PC-3 (cell line): ENCODE data around the gene URM1.

Experiments
- CTCF ChIP-seq: fragments of 300-600 bp; sonication (generic); conservative IDR thresholded peaks from 2 replicates; pipeline ENCODE4 v1.5.1; 2017; ENCODE audit warnings: antibody characterized with exemption, low read depth, mild to moderate bottlenecking, low read length
- EZH2 ChIP-seq: fragments of 300-600 bp; sonication (generic); IDR thresholded peaks from one replicate; pipeline ENCODE4 v1.6.1; 2017; ENCODE audit warnings: antibody characterized with exemption, mild to moderate bottlenecking, low read length; ENCODE audit not compliant: unreplicated experiment
- EZH2phosphoT487 ChIP-seq: fragments of 300-600 bp; sonication (generic); IDR thresholded peaks from 2 replicates; pipeline ENCODE4 v1.6.1; 2018; ENCODE audit warnings: mild to moderate bottlenecking, antibody characterized with exemption, low read length, borderline replicate concordance

DNA sequence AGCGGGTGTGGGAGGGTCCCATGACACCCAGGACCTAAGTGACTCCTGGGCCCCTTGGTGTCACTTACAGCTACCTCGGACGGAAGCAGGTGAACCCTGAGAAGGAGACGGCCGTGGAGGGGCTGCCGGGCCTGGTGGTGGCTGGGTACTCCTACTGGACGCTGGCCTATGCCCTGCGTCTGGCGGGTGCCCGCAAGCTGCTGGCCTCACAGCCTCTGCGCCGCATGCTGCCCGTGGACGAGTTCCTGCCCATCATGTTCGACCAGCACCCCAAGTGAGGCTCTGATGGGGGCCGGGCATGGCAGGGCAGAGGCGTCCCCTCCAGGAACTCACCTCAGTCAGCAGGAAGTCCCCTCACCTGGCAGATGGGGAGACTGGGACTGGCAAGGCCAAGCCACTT is 63.2 kb downstream of the URM1 start:
- TF ChIP-seq CTCF: no peak
- no peak for TF ChIP-seq EZH2
- no peak for TF ChIP-seq EZH2phosphoT487
